ENCODE measurements around the gene ELOVL3.
"Not testable (repeated sequence)": the region's sequence is repeated elsewhere in the genome, so short reads cannot be mapped to it uniquely, and the experiment has no call there.

The ELOVL3 gene

DNA sequence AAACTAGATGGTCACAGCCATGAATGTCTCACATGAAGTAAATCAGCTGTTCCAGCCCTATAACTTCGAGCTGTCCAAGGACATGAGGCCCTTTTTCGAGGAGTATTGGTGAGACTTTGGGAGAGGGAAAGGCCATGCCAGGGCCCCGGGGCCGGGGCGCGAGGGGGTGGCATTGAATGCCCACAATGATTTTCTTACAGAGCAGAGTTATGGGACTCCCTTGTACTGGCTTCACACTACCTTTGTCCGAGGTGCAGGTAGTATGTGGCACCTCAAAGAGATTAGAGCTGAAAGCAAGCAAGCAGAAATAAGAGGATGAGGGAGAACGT lies 407 bp downstream of the ELOVL3 start:
- no peak for DNase-seq

DNA sequence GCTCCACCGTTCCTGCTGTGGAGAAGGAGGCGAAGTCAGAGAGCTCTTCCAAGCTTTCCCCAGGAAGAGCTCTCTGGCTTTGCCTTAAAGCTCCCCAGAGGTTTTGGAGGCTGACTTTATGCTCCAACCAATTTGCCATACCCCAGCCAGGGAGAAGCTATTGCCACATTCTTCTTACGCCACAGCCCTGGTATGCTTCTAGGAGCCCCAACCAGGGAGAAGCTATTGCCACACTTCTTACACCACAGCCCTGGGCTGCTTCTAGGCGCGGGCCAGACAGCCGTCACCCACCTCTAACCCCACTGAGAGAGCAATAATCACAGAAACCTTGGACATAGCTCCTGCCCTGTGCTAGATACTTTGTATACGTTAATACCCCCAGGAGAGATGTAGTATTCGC lies 951 bp downstream of the ELOVL3 start:
- no peak for DNase-seq

DNA sequence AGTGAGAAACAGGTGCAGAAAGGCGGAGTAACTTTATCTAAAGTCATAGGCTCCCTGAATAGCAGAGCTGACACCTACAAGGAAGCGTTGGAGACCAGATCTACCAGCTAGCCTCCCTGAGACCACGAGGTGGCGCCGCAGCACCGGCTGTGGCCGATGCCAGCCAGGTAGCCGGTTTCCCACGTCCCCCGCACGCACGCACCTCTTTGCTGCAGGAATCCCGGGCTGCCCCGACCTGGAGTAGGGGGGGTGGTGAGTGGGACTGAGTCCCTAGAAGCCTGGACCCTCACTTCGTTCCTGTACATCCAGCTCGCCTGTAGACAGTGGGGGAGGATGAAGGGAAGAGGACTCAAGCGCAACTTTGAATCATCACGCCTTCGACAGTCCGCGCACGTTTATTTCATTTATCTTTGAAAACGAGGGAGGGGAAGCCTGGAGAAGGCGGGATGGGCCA lies 3.7 kb downstream of the ELOVL3 start:
- DNase-seq = peak; percentile 86

DNA sequence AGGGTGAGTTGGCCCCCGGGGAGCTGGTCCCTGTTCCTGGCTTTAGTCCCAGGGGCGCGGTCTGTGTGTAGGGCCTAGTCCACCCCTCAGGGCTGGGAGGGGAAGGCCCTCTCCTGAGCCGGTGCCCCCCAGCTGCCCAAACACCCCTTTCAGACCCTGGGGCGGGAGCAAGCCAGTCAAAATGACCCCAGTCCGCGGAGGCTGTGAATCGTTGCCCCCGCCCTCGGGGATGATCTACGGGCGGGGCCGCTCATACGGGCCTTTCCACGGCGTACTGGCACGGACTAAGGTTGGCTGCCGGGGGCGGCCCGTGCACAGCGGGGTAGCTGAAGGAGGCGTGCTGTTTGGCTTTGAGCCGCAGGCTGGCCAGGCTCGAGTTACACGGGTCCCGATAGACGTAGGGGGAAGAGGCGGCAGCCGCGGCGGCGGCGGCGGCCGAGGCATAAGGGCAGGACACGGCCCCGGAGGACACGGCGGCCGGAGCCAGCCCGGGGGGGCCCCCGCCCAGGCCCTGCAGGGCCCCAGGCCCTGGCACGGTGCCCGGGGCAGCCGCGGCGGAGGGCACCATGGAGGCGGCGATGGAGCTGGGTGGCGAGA lies 4.3 kb downstream of the ELOVL3 start:
- peak; percentile 68 for DNase-seq

DNA sequence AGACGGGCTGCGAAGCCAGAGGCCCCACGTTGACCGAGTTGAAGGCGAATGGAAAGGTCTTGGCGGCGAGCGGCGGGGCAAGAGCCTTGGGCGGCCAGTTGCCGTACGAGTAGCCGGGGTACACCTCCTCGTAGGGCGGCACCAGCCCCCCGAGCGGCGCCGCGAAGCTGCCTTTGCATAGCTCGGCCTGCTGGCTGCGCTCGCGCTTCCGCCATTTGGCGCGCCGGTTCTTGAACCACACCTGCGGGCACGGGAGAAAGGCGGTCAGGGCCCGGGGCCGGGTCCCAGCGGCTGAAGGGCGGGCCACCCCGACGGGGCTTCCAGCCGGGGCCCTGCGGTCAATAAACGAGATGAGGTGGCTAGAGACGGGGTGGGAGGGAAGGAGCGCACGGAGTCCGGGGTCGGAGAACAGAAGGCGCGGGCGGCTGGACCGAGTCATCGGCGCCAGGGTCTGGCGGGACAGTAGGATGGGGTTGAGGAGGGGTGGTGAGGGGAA lies 4.8 kb downstream of the ELOVL3 start:
- peak; percentile 73 for DNase-seq

DNA sequence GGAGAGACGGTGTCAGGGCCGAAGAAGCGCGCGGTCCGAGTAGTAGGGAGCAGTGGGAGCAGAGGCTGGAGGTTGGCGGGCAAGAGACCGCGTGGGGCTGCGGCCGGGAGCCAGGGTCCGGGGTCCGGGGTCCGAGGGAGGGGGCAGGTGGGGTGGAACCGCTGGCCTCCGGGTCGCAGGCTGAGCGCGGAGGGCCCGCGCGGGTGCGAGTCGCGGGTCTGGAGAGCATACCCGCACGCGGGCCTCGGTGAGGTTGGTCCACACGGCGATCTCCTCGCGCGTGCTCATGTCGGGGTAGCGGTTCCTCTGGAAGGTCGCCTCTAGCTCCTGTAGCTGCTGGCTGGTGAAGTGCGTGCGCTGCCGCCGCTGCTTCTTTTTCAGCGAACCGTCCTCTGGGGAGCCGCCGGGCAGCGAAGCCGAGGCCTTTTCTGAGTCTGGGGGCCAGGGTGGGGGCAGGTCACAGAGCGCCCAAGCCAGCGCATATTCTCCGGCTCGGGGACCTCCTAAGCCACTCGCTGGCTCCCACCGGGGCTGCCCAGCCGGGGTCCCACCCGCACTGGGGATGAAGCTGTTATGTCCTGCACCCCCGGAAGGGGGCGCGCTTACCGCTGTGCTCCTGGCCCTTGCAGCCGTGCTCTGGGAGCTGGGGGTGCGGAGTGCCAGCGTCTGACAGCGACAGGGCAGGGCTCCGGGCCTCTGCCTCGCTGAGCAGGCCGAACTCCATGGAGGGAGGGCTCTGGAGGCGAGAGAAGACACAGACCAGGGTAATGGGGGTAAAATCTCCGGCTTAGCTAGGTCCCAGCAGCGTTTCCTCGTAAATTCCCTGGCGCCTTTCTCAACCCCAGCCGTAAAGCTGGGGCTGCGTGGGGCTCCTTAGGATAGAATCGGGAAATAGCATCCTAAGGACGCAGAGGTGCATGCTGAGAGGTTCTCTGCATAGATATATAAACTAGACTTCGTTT lies 5.5 kb downstream of the ELOVL3 start:
- DNase-seq = peak; percentile 41

DNA sequence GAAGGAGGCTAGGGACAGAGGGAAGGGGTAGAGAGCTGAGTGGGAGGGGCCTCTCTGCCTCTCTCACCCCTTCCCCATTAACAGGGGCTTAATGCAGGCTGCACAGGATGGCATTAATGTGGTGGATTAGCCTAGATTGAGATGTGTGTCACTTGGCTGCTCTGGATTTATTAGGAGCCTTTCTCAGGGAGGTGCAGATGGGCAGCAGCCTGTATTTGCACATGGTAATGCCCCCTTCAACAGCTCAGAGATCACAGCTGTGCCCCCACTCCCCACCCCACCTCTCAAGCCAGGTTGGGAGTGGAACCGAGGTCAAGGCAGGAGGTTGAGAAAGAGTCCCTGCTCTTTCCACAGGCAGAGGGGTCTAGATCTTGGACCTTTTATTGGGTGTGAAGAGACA lies 7.9 kb downstream of the ELOVL3 start:
- DNase-seq = no peak

DNA sequence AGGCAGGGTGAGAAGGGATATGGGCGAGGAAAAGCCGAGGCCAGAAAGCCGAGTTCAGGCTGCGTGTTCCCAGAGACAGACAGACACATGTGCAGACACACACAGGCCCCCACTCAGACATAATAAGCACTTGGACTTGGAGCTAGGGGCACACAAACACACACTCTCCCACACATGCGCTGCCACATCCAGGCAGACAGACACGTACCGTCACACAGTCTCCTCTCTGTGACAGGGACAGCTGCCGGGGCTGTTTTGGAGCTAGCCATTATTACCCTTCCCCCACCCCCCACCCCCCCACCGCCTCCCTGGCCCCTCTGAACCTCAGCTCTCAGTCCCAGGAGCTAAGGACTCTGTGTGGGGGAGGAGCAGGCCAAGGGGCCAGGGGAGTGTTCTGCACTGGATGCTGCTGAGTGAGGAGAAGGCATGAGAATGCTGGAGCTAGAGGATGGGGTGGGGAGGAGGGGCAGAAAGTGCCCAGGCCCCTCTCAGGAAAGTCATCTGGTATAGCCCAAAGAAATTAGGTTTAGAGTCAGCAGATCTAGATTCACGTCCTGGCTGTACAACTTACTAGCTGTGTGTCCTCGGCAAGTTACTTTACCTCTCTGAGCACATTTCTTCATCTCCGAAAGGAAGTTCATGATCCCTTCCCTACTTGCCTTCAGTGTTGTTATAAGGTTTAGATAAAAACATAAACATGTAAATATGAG lies 8.9 kb downstream of the ELOVL3 start:
- DNase-seq = no peak

DNA sequence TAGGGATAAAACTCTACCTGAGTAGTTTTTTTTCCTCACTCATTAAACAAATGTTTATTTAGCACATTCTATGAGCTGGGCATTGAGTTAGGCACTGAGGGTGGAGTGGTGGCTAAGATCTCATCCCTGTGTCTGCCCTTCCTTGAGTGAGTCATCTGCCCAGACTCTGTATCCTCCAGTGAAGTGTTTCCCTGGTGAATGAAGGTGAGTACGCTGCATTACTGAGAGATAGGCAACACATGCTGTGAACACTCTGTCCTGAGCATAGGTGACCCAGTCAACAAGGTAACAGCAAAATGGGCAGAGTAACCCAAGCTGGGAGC lies 9.5 kb downstream of the ELOVL3 start:
- no peak for DNase-seq

DNA sequence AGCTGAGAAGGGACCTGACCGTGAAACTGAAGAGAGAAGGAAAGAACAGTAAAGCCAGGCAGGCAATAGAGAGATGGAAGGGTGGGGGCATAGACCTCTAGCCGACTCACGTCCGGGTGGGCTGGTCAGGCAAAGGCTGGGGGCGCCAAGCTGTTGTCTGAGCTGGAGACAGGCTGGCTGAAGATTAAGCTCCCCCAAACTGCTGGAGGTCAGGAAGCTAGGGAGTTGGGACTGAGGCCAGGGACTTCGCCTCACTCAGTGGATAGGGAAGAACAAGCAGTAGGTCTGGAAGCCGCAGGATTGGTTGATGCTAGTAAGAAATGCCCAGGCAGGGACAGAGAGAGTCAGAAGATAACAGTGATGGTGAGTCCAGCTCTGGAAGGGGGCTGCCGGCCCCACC lies 9.9 kb downstream of the ELOVL3 start:
- no peak for DNase-seq

DNA sequence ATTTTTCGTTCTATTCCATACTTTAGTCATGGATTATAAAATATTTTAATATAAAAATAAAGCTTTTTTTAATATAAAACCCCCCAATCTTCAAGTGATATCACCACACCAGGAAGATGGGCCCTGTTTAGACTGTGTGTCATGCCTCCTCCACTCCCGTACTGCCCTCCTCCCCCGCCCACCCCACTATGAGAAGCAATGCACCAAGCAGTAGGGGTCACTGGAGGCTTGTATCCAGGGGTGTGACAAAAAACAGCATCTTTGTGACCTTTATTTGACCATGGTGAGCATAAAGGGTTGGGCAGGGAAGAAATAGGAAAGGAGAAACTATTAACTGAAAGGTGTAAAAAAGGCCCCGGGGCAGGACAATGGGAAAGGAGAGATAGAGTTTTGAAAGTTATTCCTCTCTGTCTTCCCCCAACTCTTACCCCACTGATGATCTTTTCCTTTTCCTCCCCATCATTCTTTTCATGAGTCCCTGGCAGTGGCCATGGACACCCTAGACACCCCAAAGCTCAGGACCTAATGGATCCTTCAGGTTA lies 11.7 kb downstream of the ELOVL3 start:
- DNase-seq = no peak

DNA sequence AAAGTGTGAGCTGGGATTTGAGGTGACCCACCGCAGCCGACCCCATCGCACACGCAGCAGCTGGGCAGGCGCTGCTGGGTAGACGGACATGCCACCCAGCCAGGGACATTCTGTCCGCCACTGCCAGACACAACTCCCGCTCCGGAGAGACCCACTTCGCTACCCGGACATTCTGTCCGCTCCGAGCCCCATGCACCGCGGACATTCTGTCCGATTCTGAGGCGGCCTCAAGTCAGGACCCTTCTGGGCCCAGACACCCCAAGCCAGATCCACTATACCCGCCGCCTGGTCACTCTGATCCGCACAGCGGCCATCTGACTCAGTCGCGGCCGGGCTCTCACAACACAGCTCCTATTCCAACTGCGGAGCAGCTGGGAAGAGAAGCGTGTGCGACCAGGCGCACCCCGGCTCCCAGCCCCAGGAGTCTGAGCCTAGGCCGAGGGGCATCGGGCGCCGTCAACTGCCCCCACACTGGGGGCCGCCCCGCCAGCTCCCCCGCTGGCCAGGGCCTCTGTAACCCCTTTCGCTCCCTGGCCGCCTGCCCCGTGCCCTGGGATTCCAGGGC lies 14.4 kb downstream of the ELOVL3 start:
- DNase-seq = peak; percentile 74

DNA sequence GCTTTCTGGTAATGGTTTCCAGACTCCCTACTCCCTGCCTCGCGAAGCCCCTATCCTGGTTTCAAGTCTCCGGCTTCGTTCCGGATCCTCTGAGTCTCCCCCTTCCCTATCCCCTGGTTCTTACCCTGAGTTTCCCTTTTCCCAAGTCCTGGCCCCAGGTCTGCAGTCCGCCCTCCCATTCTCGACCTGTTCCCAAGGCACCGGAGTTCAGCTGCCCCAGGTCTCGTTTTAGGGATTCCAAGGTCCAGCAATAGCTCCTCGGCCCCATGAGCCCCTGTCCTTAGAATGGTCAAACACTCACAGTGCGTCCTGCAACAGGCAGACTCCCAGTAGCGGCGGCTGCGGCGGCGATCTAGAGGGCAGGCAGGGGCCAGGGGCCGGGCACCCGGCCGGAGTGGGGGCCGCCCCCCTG lies 14.9 kb downstream of the ELOVL3 start:
- peak; percentile 73 for DNase-seq

DNA sequence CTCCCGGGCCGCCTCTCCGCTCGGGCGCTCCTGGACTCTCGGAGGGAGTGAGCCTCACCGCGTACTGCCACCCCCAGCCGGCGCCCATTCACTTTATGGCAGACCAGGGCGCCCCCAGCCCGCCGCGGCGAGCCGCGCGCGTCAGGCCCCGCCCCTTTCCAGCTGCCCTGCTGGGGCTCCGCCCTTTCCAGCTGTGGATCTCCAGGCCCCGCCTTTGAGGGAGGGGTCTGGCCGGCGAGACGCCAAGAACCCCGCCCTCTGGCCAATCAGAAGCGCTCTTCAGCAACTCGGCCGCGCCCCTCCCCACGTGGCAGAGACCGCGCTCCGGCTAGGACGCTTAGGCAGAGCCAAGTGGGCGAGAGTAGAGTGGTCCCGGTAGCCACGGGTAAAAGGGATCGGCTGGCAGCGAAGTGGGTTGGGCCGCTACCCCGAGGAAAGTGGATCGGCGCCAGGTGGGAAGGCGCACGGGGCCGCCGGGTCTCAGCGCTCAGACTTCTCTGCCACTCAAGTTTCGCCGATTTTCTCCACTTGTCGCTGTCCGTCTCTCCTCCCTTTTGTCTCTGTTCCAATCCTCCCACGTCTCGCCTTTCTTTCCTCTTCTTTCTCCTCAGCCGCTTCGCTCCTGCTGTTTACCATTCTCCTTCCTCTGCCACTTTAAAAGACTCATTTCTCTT lies 15.5 kb downstream of the ELOVL3 start, which contains the start of gene PITX3:
PITX3 (minus strand) TSS at position 69 of the 674 bp plus-strand sequence. CDS start 9,432 bp downstream, outside the sequence.
- peak; percentile 91 for DNase-seq

DNA sequence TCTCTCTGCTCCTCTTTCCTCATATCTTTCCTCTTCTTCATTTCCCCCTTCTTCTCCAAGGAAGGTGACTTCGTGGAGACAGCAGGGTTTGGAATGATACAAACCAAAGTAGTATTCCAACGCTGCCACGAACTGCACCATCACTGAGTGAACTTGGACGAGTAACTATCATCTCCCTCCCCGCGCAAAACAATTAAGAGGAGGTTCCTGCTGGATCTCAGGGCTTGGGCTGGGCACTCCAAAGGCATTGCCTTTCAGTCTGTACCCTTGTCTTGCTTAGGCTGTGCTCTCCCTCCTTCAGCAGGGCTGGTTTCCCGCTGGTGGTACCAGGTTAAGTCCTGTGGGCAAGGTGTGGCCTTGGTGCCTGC lies 16.0 kb downstream of the ELOVL3 start:
- DNase-seq = no peak

DNA sequence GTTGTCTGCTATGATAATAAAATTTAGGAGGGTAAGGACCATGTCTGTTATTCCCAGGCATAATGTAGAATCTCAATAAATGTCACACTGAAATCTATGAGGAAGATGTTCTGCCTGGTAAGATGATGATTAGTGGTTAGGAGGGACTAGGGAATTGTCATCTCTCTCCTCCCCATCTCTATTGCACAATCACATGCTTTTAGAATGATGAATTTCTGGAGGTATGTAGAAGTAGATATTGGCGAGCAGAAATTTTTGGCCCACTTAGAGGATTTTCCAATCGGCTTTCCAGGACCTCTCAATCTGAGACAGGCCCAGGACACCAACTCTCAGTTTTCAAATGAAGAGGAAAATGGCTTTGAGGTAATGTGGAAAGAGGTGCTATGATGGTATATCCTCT lies 17.2 kb downstream of the ELOVL3 start:
- no peak for DNase-seq

DNA sequence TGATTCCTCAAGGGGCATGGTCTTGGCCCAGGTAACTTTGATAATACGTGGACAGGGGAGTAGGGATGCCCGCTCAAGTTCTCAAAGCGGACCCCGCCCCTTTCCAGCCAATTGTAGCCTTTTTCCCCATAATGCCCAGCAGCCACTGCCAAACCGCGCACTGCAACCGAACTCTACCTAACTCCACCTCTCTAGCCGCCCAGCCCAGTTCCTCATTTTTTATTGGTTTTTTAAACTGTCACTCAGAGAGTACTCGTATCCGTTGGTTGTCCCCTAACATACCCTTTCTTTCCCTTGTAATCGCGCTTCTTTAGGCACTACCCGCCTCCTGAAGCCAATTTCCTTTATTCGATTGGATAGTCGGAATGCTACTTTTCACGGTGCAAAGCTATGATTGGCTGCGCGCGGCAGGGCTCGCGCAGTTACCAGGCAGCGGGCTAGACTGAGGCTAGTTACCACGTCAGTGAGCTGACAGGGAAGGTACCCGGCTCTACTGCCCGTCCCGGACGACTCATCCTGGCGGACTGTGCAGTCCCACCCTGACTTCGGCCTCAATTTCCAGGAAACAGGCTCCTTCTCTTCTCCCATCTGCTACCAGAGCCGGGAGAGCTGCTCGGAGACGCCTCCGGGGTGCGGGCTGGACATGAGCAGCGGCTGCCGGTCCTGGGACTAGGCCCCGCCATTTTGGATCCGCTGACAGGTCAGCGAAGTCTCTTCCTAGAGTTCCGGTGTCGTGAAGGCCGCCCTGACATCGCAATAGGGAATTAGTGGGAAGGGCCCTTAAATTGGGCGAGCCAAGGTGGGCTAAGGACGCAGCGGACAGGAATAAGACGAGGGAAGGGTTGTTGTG lies 19.2 kb downstream of the ELOVL3 start, which contains the start of gene GBF1:
GBF1 (plus strand) TSS at position 451 of the 850 bp plus-strand sequence. CDS start 13,407 bp downstream, outside the sequence.
- peak; percentile 96 for DNase-seq

DNA sequence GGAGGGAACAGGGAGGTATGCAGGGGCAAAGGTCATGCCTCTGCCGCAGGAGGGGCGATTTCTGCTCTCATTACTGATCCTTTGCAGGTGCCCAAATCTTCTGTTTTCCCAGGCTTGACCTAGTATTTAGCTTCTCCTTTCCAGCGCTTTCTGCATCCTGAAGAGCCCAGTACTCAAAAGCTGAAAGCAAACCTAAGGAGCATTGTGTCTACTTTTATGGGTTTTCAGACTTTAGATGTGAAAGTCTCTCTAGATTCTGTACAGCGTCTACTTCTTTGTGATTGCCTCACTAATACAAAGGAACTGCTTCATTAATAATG lies 19.8 kb downstream of the ELOVL3 start:
- DNase-seq = no peak

DNA sequence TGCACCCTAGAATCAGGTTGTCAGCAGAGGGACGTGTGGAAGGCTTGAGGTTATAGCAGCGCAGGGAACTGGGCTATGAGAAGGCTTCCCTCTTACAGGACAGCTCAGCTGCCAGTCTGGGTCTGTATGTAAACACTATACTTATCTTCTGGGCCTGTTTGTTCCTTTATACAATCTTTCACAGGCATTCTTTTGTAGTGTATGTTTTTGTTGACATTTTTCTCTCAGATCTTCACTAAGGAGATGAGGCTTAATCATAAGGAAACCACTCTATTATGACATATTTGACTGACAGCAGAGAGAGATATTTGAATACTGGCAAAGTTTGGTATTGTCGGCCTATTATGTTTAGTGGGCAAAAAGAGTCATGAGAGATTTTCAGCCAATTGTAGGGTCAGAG lies 20.2 kb downstream of the ELOVL3 start:
- no peak for DNase-seq

DNA sequence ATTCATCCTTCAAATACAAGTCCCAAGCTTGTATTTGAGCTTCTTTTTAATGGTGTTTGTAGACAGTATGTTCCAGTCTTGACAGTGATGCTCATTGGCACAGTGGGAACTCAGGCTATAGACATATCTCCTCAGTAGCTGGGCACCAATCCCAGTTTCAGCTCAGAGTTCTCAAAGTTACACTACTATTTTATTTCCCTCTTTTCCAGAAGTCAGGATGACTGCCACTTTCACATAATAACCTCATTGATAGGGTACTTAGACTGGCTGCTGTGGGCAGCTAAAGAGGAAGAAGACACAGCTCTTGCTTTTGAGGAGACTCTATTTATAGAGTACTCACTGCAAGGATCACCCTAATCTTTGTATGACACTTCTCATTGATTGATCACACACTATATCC lies 21.6 kb downstream of the ELOVL3 start:
- DNase-seq = no peak

DNA sequence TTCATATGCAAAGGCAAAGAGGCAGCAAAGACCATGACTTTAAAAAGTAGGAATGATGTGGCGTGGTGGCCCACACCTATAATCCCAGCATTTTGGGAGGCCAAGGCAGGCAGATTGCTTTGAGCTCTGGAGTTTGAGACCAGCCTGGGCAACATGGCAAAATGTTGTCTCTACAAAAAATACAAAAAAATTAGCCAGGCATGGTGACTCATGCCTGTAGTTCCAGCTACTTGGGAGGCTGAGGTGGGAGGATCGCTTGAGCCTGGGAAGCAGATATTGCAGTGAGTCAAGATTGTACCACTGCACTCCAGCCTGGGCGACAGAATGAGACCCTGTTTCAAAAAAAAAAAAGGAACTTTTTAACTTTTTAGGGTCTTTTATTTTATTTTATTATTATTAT lies 26.4 kb downstream of the ELOVL3 start:
- not testable (repeated sequence) for DNase-seq
